COLO668 (cell line): ENCODE results near the gene KRT9.
A peak's percentile ranks its signal among the peaks of the same experiment; 100 is the strongest.

Experiments used
- DNase-seq: peaks from one replicate; lab custom pipeline; 2025; ENCODE audit not compliant: unreplicated experiment; lab: John Stamatoyannopoulos, UW

KRT9 gene

DNA sequence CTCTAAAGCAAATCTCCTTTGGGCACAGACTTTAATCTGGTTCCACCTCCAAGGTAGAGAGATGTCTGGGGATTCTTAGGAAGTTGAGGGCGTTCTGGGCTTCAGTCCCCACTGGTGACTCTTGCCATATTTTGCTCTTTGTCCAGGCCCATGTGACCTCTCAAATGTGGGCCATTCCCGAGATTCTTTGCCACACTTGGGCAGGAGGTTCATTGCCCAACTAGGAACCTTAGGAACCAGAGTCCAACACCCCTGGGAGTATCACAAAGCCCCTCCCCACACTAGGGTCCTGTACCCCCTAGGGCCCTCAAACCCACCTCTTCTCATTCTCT lies 8.4 kb upstream of the KRT9 start:
- DNase-seq, result no peak

DNA sequence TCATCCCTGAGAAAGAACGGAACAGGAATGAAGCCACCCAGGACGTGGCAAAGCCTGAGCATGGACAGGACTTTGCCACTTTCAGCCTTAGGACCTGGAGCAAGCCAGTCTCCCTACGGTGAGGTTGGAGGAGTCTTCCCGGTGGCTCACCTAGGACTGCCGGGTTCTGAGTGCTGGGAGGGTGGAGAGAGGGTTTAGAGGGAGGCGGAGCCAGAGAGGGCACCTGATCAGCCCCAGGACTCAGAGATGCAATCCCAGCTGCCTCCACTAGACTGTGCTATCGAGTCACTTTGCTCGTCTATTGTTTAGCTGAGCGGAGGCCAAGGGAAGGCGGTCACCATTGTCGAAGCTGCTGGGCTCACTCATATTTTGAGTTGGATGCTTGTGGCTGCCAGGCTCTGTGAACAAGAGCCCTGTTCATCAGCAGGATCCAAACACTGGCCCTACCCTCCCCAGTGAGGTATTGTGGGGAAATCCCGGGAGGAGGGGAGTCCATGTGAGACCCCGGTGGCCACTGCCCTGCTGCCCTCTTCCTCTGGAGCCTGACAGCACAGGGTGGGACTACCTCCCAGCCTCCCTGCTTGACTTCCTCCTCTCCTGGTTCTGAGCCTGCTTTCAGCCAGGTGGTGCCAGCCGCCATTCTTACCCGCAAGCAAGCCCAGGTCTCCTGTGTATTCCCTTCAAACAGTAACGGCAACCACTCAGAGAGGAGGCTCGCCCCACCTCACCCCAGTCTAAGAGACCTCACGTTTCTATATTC lies 7.8 kb upstream of the KRT9 start:
- peak; percentile 60 for DNase-seq

DNA sequence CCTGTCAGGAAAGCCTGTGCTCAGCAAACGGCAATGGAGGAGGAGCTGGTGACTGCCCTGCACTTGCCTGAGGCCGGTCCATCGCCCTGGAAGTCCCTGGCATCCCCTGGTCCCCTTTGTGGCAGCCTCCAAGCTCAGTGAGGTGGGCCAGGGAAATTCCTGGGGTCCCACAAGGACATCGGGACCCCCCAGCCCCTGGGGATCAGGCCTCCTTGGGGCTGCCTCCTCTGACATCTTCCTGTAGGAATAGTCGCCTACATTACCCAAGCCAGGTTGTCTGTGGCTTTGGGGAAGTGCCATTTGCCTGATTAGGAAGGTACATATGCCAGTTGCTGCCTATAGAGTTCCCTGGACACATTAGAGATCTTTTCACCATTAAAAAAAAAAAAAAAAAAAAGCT lies 7.1 kb upstream of the KRT9 start:
- DNase-seq, result no peak

DNA sequence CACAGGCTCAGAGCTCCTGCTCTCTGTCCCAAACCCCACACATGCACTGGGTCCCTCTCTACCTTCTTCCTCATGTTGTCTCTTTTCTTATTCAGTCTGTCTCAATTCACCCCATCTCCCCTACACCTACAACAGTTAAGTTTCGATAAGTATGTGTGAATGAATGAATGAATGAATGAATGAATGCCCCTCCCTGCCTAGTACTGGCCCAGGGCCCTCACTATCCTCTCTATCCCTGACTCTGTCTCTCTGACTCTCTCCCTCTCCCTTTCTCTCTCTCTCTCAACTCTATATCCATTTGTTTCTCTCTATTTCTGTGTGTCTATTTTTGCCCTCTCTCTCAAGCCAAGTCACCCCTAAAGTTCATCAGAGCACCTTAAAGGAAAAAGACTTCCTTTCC lies 6.7 kb upstream of the KRT9 start:
- DNase-seq, result no peak

DNA sequence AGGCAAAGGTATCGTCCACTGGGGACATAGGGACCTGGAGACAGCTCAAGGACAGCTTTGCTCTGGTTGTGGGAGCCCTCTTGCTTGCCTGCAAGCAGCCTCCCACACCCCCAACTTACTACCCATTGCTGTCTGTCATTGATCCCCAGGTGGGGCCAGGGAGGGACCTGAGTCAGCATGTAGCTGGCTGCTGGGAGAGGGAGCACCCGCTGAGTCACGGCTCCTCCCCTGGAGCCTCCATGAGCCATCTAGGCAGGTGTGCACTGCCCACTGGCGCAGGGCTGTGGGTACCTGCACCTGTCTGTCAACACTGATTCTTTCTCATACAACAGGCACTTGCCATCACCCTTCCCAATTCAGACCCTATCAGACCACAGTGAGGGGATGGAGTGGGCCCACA lies 4.9 kb upstream of the KRT9 start:
- peak; percentile 23 for DNase-seq

DNA sequence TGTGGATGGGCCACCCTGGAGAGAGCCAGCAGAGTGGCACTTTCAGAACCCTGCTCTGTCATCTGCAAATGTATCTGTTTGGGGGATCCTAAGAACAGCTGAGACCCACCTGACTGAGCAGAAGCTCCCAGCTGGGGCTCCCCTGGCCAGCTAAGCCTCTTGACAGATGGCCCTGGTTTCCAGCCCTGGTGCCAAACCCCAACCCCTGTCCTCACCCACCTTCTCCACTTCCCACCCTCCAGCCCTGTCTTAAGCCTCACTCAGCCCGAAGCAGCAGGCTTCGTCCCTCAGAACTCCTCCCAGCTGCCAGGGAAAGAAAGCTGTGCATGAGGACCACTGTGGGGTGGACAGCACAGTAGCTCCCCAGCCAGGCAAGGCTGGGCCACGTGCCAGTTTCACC lies 3.5 kb upstream of the KRT9 start:
- DNase-seq, result no peak

DNA sequence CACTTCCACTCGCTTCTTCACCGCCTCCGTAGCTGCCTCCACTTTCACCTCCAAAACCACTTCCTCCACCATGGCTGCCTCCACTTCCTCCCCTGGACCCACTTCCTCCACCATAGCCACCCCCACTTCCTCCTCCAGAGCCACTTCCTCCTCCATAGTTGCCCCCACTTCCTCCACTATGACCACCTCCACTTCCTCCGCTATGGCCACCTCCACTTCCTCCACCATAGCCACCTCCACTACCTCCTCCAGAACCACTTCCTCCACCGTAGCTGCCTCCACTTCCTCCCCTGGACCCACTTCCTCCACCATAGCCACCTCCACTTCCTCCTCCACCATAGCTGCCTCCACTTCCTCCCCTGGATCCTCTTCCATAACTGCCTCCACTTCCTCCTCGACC lies 4.5 kb downstream of the KRT9 start:
- DNase-seq, result no peak

DNA sequence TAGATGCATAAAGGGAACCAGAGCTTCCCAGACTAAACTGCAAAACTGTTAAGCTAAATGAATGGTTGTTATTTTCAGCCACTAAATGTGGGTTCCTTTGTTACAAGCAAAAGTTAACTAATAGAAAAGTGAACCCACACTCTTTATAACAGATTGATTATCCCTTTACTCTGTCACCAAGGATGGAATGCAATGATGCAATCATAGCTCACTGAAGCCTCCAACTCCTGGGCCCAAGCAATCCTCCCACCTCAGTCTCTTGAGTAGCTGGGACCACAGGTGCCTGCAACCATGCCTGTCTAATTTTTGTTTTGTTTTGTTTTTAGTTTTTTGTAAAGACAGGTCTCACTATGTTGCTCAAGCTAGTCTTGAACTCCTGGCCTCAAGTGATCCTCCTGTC lies 6.5 kb downstream of the KRT9 start:
- no peak for DNase-seq

DNA sequence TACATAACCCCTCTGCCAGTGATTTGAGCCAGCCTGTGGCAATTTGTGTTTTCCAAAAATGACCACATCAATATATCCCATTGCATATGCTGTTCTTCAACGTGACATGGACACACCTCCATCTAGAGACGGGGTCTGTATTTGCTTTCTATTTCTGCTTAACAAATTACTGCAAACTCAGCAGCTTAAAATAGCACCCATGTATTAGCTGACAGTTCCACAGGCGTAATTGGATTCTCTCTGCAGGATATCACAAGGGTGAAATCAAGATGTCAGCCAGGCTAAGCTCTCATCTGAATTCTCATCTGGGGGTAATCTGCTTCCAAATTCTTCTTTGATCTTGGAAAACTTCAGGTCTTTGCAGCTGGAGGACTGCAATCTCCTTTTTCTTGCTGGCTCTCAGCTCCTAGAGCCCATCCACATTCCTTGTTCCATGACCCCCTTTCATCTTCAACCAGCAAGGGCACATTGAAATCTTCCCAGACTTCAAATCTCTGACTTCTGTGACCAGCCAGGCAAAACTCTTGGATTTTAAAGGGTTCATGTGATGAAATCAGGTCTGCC lies 8.2 kb downstream of the KRT9 start:
- DNase-seq, result no peak

DNA sequence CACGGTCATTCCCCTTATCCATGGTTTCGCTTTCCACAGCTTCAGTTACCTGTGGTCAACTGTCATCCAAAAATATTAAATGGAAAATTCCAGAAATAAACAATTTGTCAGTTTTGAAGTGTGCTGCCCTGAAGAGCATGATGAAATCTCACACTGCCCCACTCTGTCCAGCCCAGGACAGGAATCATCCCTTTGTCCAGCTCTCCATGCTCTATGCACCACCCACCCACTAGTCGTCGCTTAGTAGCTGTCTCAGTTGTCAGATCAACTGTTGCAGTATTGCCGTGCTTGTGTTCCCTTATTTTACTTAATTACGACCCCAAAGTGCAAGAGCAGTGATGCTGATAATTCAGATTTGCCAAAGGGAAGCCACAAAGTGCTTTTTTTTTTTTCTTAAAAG lies 10.3 kb downstream of the KRT9 start:
- DNase-seq, result no peak

DNA sequence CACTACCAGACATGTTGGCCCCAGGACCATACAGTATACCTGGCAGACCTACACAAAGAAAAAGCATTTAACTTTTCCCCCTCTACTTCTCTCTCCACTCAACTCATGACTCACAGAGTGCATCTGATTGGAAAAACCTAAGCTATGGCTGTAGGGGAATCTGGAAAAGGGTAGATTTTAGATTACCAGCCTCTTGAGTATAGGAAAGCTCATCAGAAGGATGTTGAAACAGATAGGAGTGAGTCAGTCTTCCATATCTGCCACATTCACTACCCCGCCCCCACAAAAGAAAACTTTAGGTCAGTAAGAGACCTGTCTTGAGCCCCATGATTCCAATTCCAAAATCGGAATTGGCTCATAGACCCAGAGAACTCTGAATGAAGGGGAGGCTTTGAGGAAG lies 12.3 kb downstream of the KRT9 start:
- DNase-seq, result no peak

DNA sequence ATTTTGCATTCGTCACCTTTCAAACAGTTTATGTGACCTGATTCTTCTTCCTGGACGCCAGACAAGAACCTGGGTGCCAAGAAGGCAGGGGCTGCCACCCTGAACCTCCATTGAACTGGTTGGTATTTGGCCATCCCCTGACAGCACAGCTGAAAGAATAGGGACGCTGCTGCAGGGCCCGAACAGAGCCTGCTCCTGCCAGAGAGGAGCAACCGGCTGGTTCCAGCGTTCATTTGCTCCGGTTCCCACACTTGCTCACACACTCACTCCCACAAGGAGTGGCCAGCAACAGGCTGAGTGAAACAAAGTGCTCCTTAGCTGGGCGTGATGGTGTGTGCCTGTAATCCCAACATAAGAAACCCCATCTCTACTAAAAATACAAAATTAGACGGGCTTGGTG lies 14.9 kb downstream of the KRT9 start:
- no peak for DNase-seq

DNA sequence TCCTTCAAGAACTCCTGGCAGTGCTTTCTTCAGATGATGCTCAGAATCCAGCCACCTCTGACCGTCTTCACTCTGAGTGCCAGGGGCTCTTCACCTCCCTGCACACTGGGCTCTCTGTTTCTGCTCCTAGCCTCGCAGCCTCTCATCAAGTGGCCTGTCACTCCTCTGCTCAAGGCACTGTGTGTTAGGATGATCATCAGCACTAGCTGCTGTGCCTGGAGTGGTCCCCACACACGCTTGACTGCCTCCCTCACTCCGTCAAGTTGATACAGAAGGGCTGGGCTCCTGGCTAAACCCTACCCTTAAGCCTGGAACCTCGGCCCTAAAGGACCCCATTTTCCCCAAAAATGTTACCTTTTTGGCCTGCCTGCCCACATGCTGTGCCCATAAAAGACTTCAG lies 15.6 kb downstream of the KRT9 start:
- no peak for DNase-seq

DNA sequence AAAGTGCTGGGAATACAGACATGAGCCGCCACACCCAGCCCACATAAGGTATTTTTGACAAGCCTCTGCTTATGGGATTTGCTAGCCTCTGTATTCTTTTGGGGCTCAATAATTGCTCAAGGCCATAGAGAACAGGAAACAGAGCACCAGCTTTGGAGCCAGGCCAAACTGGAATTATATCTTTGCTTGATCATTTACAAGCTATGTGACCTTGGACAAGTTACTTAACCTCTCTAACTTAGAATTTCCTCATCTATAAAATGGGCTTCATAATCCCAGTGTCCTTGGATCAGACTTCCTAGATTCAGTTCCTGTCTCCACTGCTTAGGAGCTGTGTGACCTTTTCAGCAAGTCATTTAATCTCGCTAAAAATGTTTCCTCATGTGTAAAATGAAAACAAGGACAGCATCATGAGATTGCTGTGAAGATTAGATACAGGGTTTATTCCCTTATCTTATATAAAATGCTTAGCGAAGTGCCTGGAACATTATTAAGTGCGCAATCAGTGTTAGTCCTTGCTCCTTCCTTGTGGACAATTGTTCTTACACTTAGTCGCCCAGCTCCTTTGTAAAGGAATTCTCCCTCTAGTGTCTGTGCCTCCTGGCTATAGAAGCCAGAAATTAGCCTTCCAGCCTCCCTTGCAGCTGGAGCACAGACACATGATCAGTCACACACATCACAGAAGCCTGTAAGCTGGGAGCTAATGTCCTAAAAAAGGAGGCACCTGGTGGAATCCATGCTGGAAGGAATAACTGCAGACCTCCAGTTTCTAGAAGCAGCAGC lies 16.6 kb downstream of the KRT9 start:
- DNase-seq, result no peak

DNA sequence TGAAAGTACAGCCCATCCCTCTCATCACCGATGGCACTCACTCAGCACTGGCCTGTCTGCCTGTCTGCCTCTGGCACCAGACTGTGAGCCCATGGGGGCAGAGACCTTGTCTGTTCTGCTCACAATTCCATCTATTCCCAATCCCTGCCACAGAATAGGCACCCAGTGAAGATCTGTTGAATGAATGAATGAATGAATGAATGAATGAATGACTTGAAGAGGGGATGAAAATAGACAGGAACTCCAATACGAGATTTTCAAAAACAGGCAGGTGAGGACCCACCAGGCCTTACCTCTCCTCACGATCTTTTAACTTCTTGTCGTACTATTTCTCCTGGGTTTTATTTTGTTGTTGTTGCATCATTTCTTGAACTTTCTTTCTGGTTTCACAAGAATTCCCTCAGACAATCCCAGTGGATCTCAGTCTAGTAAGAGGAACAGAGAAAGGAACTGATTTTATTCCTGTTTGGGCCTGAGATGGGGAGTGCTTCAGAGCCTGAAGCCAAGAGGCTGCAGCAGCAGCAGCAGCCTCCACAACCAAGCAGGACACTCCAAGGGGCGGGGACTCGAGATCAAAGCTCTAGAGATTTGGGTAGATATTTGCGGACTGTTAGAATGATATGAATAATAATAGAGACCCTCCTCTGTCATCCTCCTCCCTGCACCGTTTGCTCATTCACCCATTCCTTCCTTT lies 17.7 kb downstream of the KRT9 start:
- no peak for DNase-seq

DNA sequence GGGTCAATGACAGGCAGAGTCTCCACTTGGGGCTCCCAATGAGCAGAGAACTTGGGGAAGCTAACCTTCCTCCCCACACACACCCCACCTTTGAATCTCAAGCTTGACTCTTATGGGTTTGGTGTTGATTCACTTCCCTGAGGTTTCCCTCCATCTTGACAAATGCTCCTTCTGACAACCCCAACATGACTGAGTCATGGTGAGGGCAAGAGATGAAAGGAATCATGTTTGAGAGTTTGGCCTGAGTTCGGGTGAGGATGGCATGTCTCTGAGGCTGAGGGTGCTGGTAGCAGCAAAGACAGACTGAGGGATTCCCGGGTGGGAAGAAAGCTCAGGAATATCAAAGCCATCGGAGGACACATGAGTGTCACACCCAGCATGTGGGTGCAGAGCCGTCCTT lies 18.7 kb downstream of the KRT9 start:
- no peak for DNase-seq

DNA sequence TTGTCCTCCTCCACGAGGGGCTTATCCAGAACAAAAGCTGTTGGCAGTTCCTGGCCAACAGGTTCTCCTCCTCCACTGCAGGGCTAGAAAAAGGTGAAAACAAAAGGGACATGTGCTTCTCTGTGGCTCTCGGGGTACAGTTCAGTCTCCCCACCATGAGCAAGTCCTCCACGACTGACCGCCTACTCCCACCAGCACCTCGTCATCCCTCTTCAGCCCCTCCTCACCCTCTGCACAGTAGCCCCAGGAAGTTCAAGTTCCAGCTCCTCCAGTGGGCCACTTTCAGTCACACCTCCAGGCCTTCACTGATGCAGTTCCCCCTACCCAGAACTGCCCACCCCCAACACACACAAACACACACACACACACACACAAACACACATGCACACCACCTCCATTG lies 19.4 kb downstream of the KRT9 start:
- DNase-seq, result no peak

DNA sequence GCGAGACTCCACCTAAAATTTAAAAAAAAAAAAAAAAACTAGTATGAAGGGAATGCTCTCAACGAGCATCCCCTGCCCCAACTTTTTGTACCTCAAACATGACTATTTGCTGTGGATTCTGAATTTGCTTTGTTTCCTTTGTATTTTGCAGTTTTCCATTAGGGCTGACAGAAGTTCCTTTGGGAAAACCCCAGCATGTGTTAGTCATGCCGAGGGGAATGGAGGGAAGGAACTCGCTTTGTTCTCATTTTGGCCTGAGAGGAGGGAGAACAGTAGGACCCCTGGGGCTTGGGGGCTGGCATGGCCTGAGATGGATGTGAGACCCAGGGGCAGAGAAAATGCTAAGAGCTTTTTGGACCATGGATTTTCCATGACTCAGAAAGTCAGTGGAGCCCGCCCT lies 20.5 kb downstream of the KRT9 start:
- DNase-seq, result no peak

DNA sequence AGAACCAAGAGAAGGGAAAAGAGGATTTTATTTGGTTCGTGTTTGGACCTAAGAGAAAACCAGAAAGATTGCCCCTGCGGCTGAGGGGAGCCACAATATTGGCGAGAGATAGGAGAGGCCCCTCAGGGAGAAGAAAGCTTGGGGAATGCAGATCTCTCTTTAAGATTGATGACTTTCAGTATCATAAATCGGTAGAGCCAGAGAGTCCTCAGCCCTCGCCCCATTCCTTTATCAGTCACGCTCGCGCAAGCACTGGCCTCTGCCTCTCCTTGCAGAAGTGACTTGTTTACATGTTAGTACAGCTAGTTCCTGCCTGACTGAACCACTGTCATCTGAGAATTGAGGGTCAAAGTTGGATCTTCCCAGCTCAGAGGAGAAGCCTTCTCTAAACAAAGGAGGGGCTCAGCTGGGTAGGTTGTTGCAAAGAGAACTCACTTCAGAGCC lies 22.2 kb downstream of the KRT9 start:
- no peak for DNase-seq

DNA sequence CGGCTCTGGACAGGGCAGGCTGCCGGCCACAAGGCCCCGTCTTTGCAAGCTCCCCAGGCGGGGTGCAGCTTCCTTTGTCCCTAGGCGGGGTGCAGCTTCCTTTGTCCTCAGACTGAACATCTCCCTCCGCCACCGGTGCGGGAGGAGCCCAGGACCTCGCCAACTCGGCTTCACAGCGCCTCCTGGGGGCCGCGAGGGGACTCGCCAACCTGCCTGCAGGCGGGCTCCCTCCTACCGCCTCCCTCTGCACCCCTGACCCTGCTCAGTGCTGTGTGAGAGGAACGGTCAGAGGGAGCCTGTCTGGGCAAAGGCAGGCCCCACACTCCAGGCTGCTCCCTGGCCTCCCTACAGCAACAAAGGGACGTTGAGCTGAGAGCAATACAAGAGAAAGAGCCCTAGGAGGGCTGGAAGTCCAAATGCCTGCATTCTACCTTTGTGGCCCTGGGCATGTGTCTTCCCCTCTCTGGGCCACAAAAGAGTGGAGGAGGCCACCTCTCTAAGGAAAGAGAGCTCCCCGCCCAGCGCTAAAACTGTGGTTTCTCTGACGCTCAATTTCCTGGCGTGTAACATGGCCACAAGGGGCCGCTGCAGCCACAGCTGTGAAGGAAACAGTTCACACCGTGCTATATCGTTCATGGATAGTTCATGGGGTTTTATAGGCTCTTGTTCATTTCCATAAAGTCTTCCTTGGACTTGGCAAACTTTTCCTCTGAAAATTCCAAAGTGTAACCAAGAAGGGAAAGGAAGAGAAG lies 22.8 kb downstream of the KRT9 start:
- peak; percentile 77 for DNase-seq
